IMR-90 (cell line): ENCODE data around the gene ZNF236.

Experiments
- BHLHE40 ChIP-seq: fragments of 150-350 bp; IDR thresholded peaks from 2 replicates; pipeline ENCODE4 v1.6.1; 2016; ENCODE audit warnings: mild to moderate bottlenecking, low read depth, low read length
- NFE2L2 ChIP-seq: fragments of 150-350 bp; IDR thresholded peaks from 2 replicates; pipeline ENCODE4 v1.6.1; 2016; ENCODE audit warnings: low read depth, mild to moderate bottlenecking, low read length

- TF ChIP-seq NFE2L2 (no peak), BHLHE40 (no peak)
These were observed 28.0 kb upstream of the ZNF236 start for GRCh38 chr18:76794326-76794725.
